HCT116 (cell line): Measurements from ENCODE around the gene HDX. TPM values are rescaled to one million over a fixed set of nuclear protein-coding genes. Genes with fewer than 3 reads are reported as not detected.

Source experiments
- ATAC-seq: fragments of 200-7000 bp; cut with Tn5 transposase; 2 replicates; pipeline ENCODE4 v1.9.1; 2020; ENCODE audit warnings: mild to moderate bottlenecking, moderate library complexity
- BruUV-seq: library from RNA; stranded (reverse); fragments of 400-500 nt; replicated peaks from 2 replicates; lab custom pipeline; 2021; lab: Mats Ljungman, UMichigan
- CTCF ChIA-PET: fragments of 300-600 bp; sonication (Branson Sonifier 250); formaldehyde crosslinking; loops from one replicate; lab custom pipeline; 2021; ENCODE audit warnings: antibody characterized with exemption; lab: Charles Lee
- POLR2A ChIA-PET: fragments of 300-600, 350-600 bp; sonication (Branson Sonifier 250); formaldehyde crosslinking; loops from one replicate; lab custom pipeline; 2021; ENCODE audit warnings: antibody characterized with exemption; lab: Charles Lee
- RAD21 ChIA-PET, 2 experiments: fragments of 300-600 bp; sonication (Branson Sonifier 250); formaldehyde crosslinking; loops; one replicate each; lab custom pipeline; 2023; ENCODE audit warnings: low total read pairs in 2 of 2; ENCODE audit not compliant: uncharacterized antibody in 2 of 2, unreplicated experiment in 2 of 2, low non-redundant PET in 1 of 2; lab: Charles Lee
- DNase-seq: peaks from one replicate; pipeline ENCODE4 v3.0.0-alpha.2; 2010; ENCODE audit warnings: low read depth, low spot score
- H2AFZ ChIP-seq: fragments of 200-600 bp; shearing (Covaris generic), sonication (generic); 2 replicates; pipeline ENCODE4 v1.6.1; 2017; ENCODE audit warnings: low read depth, mixed run types, mixed read lengths, antibody characterized with exemption, low read length; ENCODE audit not compliant: poor library complexity, severe bottlenecking
- H3K27ac ChIP-seq: 2 replicates; pipeline ENCODE4 v1.5.1; 2012; ENCODE audit warnings: low read depth, low read length
- H3K27me3 ChIP-seq: fragments of 200-600 bp; sonication (generic); 2 replicates; pipeline ENCODE4 v1.6.1; 2016; ENCODE audit warnings: mixed run types, low read length, mixed read lengths; ENCODE audit not compliant: insufficient read depth
- H3K36me3 ChIP-seq, 2 experiments: fragments of 200-500 bp in 1 of 2; fragments of 200-600 bp in 1 of 2; sonication (Bioruptor generic) in 1 of 2; sonication (generic) in 1 of 2; 2 replicates each; pipeline versions ENCODE4 v1.5.1 to v1.6.1; 2014 to 2016; ENCODE audit warnings: low read length in 2 of 2, inconsistent platforms in 1 of 2, mixed read lengths in 1 of 2, mixed run types in 1 of 2; ENCODE audit not compliant: insufficient read depth in 2 of 2, control insufficient read depth in 1 of 2
- H3K4me1 ChIP-seq, 2 experiments: fragments of 200-600 bp in 1 of 2; sonication (generic) in 1 of 2; 2 replicates each; pipeline versions ENCODE4 v1.5.1 to v1.6.1; 2012 to 2017; ENCODE audit warnings: low read length in 2 of 2, inconsistent platforms in 1 of 2, mild to moderate bottlenecking in 1 of 2, mixed read lengths in 1 of 2, mixed run types in 1 of 2, moderate library complexity in 1 of 2; ENCODE audit not compliant: insufficient read depth in 2 of 2, control insufficient read depth in 1 of 2
- H3K4me2 ChIP-seq: fragments of 200-600 bp; sonication (generic); 2 replicates; pipeline ENCODE4 v1.6.1; 2017; ENCODE audit warnings: mixed run types, low read length, mixed read lengths
- H3K4me3 ChIP-seq, 2 experiments: fragments of 200-600 bp in 1 of 2; sonication (generic) in 1 of 2; replicated peaks in 1 of 2; 2 replicates each; pipeline ENCODE4 v1.5.1; 2011 to 2016; ENCODE audit warnings: low read length in 2 of 2, control low read depth in 1 of 2, low read depth in 1 of 2, mild to moderate bottlenecking in 1 of 2, mixed read lengths in 1 of 2, mixed run types in 1 of 2
- H3K79me2 ChIP-seq: fragments of 200-600 bp; sonication (generic); 2 replicates; pipeline ENCODE4 v1.6.1; 2017; ENCODE audit warnings: mild to moderate bottlenecking, mixed run types, low read length, moderate library complexity, mixed read lengths; ENCODE audit not compliant: insufficient read depth
- H3K9ac ChIP-seq: fragments of 200-600 bp; sonication (generic); 2 replicates; pipeline ENCODE4 v1.6.1; 2016; ENCODE audit warnings: low read length, mixed read lengths
- H3K9me2 ChIP-seq: fragments of 200-600 bp; sonication (generic), shearing (Covaris generic); 2 replicates; pipeline ENCODE4 v1.6.1; 2017; ENCODE audit warnings: mixed run types, mild to moderate bottlenecking, moderate library complexity; ENCODE audit not compliant: insufficient read depth
- H3K9me3 ChIP-seq, 2 experiments: fragments of 200-500 bp in 1 of 2; fragments of 200-600 bp in 1 of 2; sonication (Bioruptor generic) in 1 of 2; sonication (generic) in 1 of 2; 2 replicates each; pipeline ENCODE4 v1.6.1; 2014 to 2017; ENCODE audit warnings: low read length in 2 of 2, mixed read lengths in 2 of 2, inconsistent platforms in 1 of 2, low read depth in 1 of 2, mild to moderate bottlenecking in 1 of 2, mixed run types in 1 of 2, moderate library complexity in 1 of 2; ENCODE audit not compliant: control insufficient read depth in 1 of 2, insufficient read depth in 1 of 2
- H4K20me1 ChIP-seq: fragments of 200-600 bp; sonication (generic), shearing (Covaris generic); 2 replicates; pipeline ENCODE4 v1.6.1; 2017; ENCODE audit warnings: mixed run types, mild to moderate bottlenecking, moderate library complexity; ENCODE audit not compliant: insufficient read depth
- ATF3 ChIP-seq: IDR thresholded peaks from 2 replicates; pipeline ENCODE4 v1.6.1; 2012
- CBX3 ChIP-seq: IDR thresholded peaks from 2 replicates; pipeline ENCODE4 v1.6.1; 2012; ENCODE audit warnings: low read depth
- CEBPB ChIP-seq: IDR thresholded peaks from 2 replicates; pipeline ENCODE4 v1.6.1; 2012; ENCODE audit warnings: low read depth
- EGR1 ChIP-seq: IDR thresholded peaks from 2 replicates; pipeline ENCODE4 v1.6.1; 2012; ENCODE audit warnings: low read depth
- EZH2 ChIP-seq: fragments of 200-600 bp; sonication (generic); IDR thresholded peaks from 2 replicates; pipeline ENCODE4 v1.6.1; 2017; ENCODE audit warnings: antibody characterized with exemption, mixed run types
- EZH2phosphoT487 ChIP-seq: fragments of 200-600 bp; IDR thresholded peaks from 2 replicates; pipeline ENCODE4 v1.6.1; 2018; ENCODE audit warnings: antibody characterized with exemption, borderline replicate concordance
- FOSL1 ChIP-seq: IDR thresholded peaks from 2 replicates; pipeline ENCODE4 v1.6.1; 2012; ENCODE audit warnings: low read depth
- MAX ChIP-seq: IDR thresholded peaks from 2 replicates; pipeline ENCODE4 v1.6.1; 2012
- POLR2AphosphoS5 ChIP-seq: IDR thresholded peaks from 2 replicates; pipeline ENCODE4 v1.6.1; 2011; ENCODE audit warnings: mild to moderate bottlenecking, low read depth, low read length, moderate library complexity
- RAD21 ChIP-seq: IDR thresholded peaks from 2 replicates; pipeline ENCODE4 v1.6.1; 2012; ENCODE audit warnings: low read depth, mild to moderate bottlenecking
- REST ChIP-seq: IDR thresholded peaks from 2 replicates; pipeline ENCODE4 v1.6.1; 2012; ENCODE audit warnings: low read depth
- SIN3A ChIP-seq: IDR thresholded peaks from 2 replicates; pipeline ENCODE4 v1.6.1; 2012; ENCODE audit warnings: low read depth
- SRF ChIP-seq: IDR thresholded peaks from 2 replicates; pipeline ENCODE4 v1.6.1; 2012; ENCODE audit warnings: low read depth
- ZBTB33 ChIP-seq: IDR thresholded peaks from 2 replicates; pipeline ENCODE4 v1.6.1; 2011; ENCODE audit warnings: mild to moderate bottlenecking, low read length, moderate library complexity; ENCODE audit not compliant: insufficient replicate concordance; ENCODE audit errors: extremely low read depth
- ZFX ChIP-seq: fragments of 450-650 bp; IDR thresholded peaks from 2 replicates; pipeline ENCODE4 v1.6.1; 2017
- ZNF274 ChIP-seq: fragments of 200-500 bp; sonication (Bioruptor generic); IDR thresholded peaks from 2 replicates; pipeline ENCODE4 v1.6.1; 2014; ENCODE audit warnings: mild to moderate bottlenecking, low read depth, low read length, inconsistent platforms
- intact Hi-C: fragments of 100-400 bp; cut with micrococcal nuclease; formaldehyde crosslinking; loops from 2 replicates; pipeline ENCODE4 v1.10.0; 2022
- total RNA-seq: library from RNA; stranded (reverse); gene quantifications from one replicate; pipeline ENCODE4 v1.2.1, GENCODE V29; 2021; ENCODE audit not compliant: unreplicated experiment

The HDX gene
- total RNA-seq, 1 experiment from 2014 or later, result not detected

- H3K36me3 ChIP-seq, result no peaks in the 10 kb centered on the region
- CTCF ChIA-PET, result no interaction called here
- no peaks in the 10 kb centered on the region for H3K4me1 ChIP-seq
- ATAC-seq (no peak), DNase-seq (no peak)
- H3K27me3 ChIP-seq, result no peaks in the 10 kb centered on the region
- H3K4me2 ChIP-seq, result no peak overlapping the region
- no peaks in the 10 kb centered on the region for H3K9me3 ChIP-seq
- POLR2A ChIA-PET, result no interaction called here
- no peak overlapping the region for H3K4me3 ChIP-seq
- RAD21 ChIA-PET, result no interaction called here
- intact Hi-C loops, result no loop called here
- H4K20me1 ChIP-seq, result no peaks in the 10 kb centered on the region
- H2AFZ ChIP-seq, result no peak overlapping the region
- no peaks in the 10 kb centered on the region for H3K79me2 ChIP-seq
- TF ChIP-seq REST (no peak), EZH2 (no peak), MAX (no peak), ZFX (no peak), POLR2AphosphoS5 (no peak), CEBPB (no peak), RAD21 (no peak), SIN3A (no peak), EZH2phosphoT487 (no peak), ZNF274 (no peak), FOSL1 (no peak), ZBTB33 (no peak), SRF (no peak), ATF3 (no peak), CBX3 (no peak), EGR1 (no peak)
- BruUV-seq, result no TSS peak
- no peak overlapping the region for H3K27ac ChIP-seq
- no peak overlapping the region for H3K9ac ChIP-seq
- H3K9me2 ChIP-seq, result no peaks in the 10 kb centered on the region
These were observed 87.1 kb downstream of the HDX start for GRCh38 chrX:84415140-84415539.
